ENCODE measurements around the gene TTC23.

Gene TTC23

DNA sequence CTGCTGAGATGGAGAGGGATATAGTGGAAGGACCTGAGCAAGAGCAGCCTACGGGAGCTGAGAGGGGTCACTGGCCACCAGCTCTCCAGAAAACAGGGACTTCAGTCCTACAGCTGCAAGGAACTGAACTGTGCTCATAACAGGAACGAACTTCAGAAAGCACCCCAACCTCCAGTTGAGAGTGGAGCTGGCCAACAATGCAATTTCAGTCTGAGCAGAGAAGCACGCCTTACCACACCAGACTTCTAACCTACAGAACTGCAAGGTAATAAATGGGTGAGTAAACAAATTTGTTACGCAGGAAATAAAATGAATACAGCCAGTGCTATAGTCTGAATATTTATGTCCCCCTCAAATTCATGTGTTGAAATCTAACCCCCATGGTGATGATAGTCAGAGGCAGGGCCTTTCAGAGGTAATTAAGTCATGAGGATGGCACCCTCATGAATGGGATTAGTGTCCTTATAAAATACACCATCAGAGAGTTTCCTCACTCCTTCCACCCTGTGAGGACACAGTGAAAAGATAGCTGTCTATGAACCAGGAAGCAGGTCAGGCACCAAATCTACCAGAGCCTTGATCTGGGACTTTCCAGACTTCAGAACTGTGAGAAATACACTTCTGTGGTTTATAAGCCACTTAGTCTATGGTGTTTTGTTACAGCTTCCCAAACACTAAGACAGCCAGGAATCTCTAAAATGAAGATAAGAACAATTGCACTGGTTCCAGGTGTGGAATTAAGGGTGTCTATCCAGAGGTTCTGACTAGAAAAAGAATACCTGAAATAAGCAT is 85.9 kb downstream of the TTC23 start:
- H3K4me3 ChIP-seq (ENCODE audit: low read length) = no peak overlapping the region
- no peaks in the 10 kb centered on the region for H3K9me3 ChIP-seq (ENCODE audit: insufficient read depth, low read depth, low read length)
- no peak overlapping the region for H3K27ac ChIP-seq (ENCODE audit: low read depth, low read length)
- 89% methylated on average over 2 of the region's 4 CpGs for WGBS
- no peak overlapping the region for H3K9ac ChIP-seq (ENCODE audit: low read depth, low read length)
- no peaks in the 10 kb centered on the region for H3K4me1 ChIP-seq (ENCODE audit: insufficient read depth, low read length)
- H3K36me3 ChIP-seq (ENCODE audit: insufficient read depth, low read length) = no peaks in the 10 kb centered on the region
- H3K27me3 ChIP-seq (ENCODE audit: insufficient read depth, low read length) = no peaks in the 10 kb centered on the region

DNA sequence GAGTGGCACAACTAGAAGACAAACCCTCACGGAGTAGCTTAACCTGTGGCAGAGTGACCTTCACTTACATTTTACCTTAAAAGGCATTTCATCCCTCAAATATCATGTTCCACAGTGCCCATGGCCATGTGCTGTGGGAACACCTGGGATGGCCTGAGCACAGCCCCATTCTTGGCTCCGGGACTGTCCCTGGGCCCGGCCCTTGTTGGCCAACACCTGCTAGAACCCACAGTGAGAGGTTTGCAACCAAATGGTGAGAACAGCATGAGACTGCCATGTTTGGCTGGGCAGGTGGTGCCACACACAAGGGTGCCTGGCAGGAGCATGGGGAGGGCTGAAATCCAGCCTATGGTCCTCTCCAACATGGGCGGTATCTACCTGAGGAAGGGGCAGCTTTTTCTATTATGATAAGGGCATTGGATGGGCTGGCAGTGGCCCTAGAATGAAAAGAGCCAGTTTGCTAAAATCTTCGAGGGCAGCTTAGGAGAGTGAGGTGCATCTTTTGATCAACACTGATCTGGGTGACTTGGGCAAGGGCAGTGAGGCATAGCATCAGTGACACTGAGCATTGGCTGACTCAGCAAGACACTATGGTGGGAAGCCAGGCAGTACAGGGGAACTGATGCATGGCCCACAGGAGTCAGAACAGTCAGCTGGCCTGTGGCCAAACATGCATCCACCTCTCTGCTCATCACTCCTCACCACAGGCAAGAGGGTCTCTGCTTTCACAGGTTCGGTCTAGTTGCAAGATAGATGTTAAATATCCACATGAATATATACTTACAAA is 90.6 kb downstream of the TTC23 start:
- WGBS = 95% methylated on average over 5 of the region's 6 CpGs
- Histone ChIP-seq H3K9me3 (ENCODE audit: insufficient read depth, low read depth, low read length) (no peaks in the 10 kb centered on the region), H3K27me3 (ENCODE audit: insufficient read depth, low read length) (no peaks in the 10 kb centered on the region), H3K27ac (ENCODE audit: low read depth, low read length) (no peak overlapping the region), H3K36me3 (ENCODE audit: insufficient read depth, low read length) (peaks cover 7% of the 10 kb centered on the region; the same call in 1 of the 2 replicates), H3K9ac (ENCODE audit: low read depth, low read length) (no peak overlapping the region), H3K4me3 (ENCODE audit: low read length) (no peak overlapping the region), H3K4me1 (ENCODE audit: insufficient read depth, low read length) (peaks cover 10% of the 10 kb centered on the region)

DNA sequence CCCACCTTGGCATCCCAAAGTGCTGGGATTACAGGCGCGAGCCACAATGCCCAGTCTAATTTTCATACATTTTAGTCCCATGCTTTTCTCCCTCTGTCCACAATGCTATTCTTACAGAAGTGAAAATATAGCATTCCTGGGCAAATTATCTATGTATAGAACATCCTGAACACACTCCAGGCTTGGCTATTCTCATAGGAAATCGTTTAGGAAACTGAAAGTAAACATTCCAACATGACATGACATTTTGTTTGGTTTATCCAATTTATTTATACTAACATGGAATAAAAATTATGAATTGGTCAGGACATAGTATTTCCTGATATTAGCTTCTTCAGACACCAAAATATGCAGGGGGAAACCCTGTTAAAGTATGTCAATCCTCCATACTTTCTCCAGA is 91.9 kb downstream of the TTC23 start:
- Histone ChIP-seq H3K36me3 (ENCODE audit: insufficient read depth, low read length) (peaks cover 7% of the 10 kb centered on the region; the same call in 1 of the 2 replicates), H3K9me3 (ENCODE audit: insufficient read depth, low read depth, low read length) (no peaks in the 10 kb centered on the region), H3K27ac (ENCODE audit: low read depth, low read length) (no peak overlapping the region), H3K4me3 (ENCODE audit: low read length) (no peak overlapping the region), H3K27me3 (ENCODE audit: insufficient read depth, low read length) (no peaks in the 10 kb centered on the region), H3K9ac (ENCODE audit: low read depth, low read length) (no peak overlapping the region), H3K4me1 (ENCODE audit: insufficient read depth, low read length) (peaks cover 16% of the 10 kb centered on the region)
- WGBS = 98% methylated on average over 3 of the region's 3 CpGs

DNA sequence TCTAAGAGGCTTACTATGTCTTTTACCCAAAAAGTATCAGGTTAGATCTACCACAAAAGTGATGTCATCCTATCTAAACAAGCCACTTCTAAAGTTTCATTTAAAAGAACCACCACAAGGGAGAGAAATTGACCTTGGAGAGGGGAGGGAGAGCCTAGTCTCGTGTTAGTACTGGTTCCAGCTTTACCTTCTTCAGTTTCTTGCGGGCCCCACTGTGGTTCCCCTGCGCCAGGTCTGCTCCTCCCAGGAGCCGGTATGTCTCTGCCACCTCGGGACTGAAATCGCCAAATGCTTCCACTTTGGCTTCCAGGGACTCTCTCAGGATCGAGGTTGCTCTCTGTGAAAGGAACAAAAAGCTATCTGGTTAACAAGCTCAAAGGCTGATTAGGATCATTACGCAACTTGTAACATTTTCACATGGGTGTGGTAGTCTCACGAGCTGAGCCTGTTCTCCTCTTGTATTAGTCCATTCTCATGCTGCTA is 93.4 kb downstream of the TTC23 start:
- Histone ChIP-seq H3K9me3 (ENCODE audit: insufficient read depth, low read depth, low read length) (no peaks in the 10 kb centered on the region), H3K27ac (ENCODE audit: low read depth, low read length) (no peak overlapping the region), H3K27me3 (ENCODE audit: insufficient read depth, low read length) (no peaks in the 10 kb centered on the region), H3K36me3 (ENCODE audit: insufficient read depth, low read length) (peaks cover 7% of the 10 kb centered on the region; the same call in 1 of the 2 replicates), H3K4me3 (ENCODE audit: low read length) (no peak overlapping the region), H3K9ac (ENCODE audit: low read depth, low read length) (no peak overlapping the region), H3K4me1 (ENCODE audit: insufficient read depth, low read length) (peaks cover 16% of the 10 kb centered on the region)
- WGBS = 88% methylated on average over 9 of the region's 9 CpGs

DNA sequence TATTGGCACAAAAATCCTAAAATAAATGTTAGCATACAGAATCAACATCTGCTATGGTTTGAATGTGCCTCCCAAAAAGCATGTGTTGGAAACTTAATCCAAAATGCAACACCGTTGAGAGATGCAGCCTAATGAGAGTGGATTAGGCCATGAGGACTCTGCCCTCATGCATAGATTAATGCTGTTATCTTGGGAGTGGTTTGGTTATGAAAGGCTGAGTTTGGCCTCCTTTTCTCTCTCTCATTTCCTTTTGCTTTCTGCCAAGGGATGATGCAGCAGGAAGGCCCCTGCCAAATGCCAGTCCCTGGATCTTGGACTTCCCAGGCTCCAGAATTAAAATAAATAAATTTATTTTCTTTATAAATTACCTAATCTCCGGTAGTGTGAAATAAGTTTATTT is 95.1 kb downstream of the TTC23 start:
- no peak overlapping the region for H3K4me3 ChIP-seq (ENCODE audit: low read length)
- WGBS = 38% methylated on average over 1 of the region's 2 CpGs

DNA sequence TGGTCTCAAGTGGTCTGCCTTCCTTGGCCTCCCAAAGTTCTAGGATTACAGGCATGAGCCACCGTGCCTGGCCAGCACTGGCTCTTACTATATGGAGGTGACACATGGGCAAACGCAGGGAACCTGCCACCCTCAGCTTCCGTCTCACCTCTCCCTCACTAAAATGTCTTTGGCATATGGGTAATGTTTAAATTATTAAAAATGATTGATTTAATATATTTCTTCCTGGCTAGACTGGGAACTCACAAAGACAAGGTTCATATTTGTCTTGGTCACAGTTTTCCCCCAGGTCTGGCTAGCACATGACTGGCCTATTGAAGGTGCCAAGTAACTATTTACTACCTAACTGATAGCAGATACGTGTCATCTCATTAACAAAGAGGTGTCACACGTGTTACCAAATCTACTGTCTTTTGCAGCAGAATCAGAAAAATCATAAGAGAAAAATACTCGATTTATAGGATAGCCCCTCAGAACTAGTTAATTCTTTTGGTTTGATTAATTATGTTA is 96.3 kb downstream of the TTC23 start:
- H3K27me3 ChIP-seq (ENCODE audit: insufficient read depth, low read length) = no peaks in the 10 kb centered on the region
- H3K36me3 ChIP-seq (ENCODE audit: insufficient read depth, low read length) = peaks cover 7% of the 10 kb centered on the region; the same call in 1 of the 2 replicates
- H3K9ac ChIP-seq (ENCODE audit: low read depth, low read length) = no peak overlapping the region
- H3K4me1 ChIP-seq (ENCODE audit: insufficient read depth, low read length) = peaks cover 16% of the 10 kb centered on the region
- 77% methylated on average over 5 of the region's 6 CpGs for WGBS
- no peak overlapping the region for H3K27ac ChIP-seq (ENCODE audit: low read depth, low read length)
- no peak overlapping the region for H3K4me3 ChIP-seq (ENCODE audit: low read length)
- H3K9me3 ChIP-seq (ENCODE audit: insufficient read depth, low read depth, low read length) = no peaks in the 10 kb centered on the region

More for the DNA sequence above, 95.1 kb downstream of the TTC23 start:
- H3K9ac ChIP-seq (ENCODE audit: low read depth, low read length) = no peak overlapping the region
- H3K36me3 ChIP-seq (ENCODE audit: insufficient read depth, low read length) = peaks cover 7% of the 10 kb centered on the region; the same call in 1 of the 2 replicates
- H3K27ac ChIP-seq (ENCODE audit: low read depth, low read length) = no peak overlapping the region; the same call in 1 of the 2 replicates
- peaks cover 16% of the 10 kb centered on the region for H3K4me1 ChIP-seq (ENCODE audit: insufficient read depth, low read length)
- no peaks in the 10 kb centered on the region for H3K27me3 ChIP-seq (ENCODE audit: insufficient read depth, low read length)
- H3K9me3 ChIP-seq (ENCODE audit: insufficient read depth, low read depth, low read length) = no peaks in the 10 kb centered on the region

DNA sequence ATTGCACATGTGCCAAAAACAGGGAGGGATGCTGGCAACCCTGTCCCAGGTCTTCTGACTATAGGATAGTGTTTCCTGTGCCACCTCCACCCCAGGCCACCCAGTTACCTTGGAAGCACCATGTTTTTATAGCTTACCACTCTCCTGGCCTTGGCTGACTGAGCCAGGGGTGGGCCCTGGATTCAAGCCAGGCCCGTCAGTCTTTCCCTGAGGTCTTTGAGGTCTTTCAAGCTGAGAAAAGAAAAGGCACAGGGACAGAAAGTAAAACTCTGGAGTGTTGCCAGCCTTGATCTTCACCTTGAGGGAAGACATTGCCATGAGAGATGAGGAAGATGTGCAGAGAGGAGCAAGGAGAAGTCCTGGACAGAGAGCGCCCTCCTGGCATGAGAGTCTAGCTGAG is 98.2 kb downstream of the TTC23 start:
- 96% methylated on average over 2 of the region's 2 CpGs for WGBS

DNA sequence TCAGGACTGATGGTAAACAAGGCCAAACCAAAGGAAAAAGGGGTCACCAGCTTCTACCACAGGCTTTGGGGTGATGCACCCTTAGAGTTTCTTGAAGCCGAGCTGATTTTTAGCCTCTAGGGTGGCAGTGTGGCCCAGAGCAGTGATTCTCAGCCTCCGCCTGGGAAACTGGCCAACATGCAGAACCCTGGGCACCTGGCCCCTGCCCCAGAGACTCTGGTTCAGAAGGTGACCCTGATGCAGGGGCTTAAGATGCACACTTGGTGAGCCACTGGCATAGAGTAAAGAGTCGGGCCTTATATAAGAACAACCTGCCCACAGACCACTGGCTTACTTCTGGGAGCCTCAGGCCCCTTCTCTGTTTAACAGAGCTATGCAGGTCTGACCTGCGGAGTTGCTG is 100.0 kb downstream of the TTC23 start:
- H3K36me3 ChIP-seq (ENCODE audit: insufficient read depth, low read length) = no peaks in the 10 kb centered on the region
- no peaks in the 10 kb centered on the region for H3K27me3 ChIP-seq (ENCODE audit: insufficient read depth, low read length)
- H3K9me3 ChIP-seq (ENCODE audit: insufficient read depth, low read depth, low read length) = no peaks in the 10 kb centered on the region
- 95% methylated on average over 4 of the region's 4 CpGs for WGBS
- H3K9ac ChIP-seq (ENCODE audit: low read depth, low read length) = no peak overlapping the region
- H3K27ac ChIP-seq (ENCODE audit: low read depth, low read length) = no peak overlapping the region
- H3K4me3 ChIP-seq (ENCODE audit: low read length) = no peak overlapping the region
- H3K4me1 ChIP-seq (ENCODE audit: insufficient read depth, low read length) = peaks cover 12% of the 10 kb centered on the region

More for the DNA sequence above, 98.2 kb downstream of the TTC23 start:
- Histone ChIP-seq H3K9me3 (ENCODE audit: insufficient read depth, low read depth, low read length) (no peaks in the 10 kb centered on the region), H3K36me3 (ENCODE audit: insufficient read depth, low read length) (peaks cover 7% of the 10 kb centered on the region; the same call in 1 of the 2 replicates), H3K27me3 (ENCODE audit: insufficient read depth, low read length) (no peaks in the 10 kb centered on the region), H3K27ac (ENCODE audit: low read depth, low read length) (no peak overlapping the region), H3K4me3 (ENCODE audit: low read length) (no peak overlapping the region), H3K4me1 (ENCODE audit: insufficient read depth, low read length) (peaks cover 16% of the 10 kb centered on the region), H3K9ac (ENCODE audit: low read depth, low read length) (no peak overlapping the region)

DNA sequence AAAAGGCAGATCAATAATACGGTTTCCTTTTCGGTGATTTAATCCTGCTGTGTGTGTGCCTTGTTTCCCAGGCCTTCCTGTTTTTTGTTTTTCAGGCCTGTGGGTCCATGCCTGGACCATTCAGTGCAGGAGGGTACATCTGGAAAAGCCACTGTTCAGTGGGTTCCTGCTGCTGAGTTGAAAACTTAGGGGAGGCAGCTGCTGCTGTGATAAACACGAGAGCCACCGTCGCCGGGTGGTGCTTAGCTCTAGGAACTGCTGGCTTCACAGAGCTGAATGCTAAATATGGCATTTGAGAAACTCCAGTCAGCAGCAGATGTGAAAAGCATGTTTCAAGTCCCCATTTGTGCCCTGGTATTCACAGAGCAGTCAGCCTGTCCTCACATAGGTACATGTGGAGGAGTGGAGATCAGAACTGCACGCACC is 100.5 kb downstream of the TTC23 start:
- H3K27ac ChIP-seq (ENCODE audit: low read depth, low read length) = no peak overlapping the region
- no peaks in the 10 kb centered on the region for H3K36me3 ChIP-seq (ENCODE audit: insufficient read depth, low read length)
- H3K27me3 ChIP-seq (ENCODE audit: insufficient read depth, low read length) = no peaks in the 10 kb centered on the region
- no peak overlapping the region for H3K4me3 ChIP-seq (ENCODE audit: low read length)
- H3K9ac ChIP-seq (ENCODE audit: low read depth, low read length) = no peak overlapping the region
- peaks cover 8% of the 10 kb centered on the region for H3K4me1 ChIP-seq (ENCODE audit: insufficient read depth, low read length)
- no peaks in the 10 kb centered on the region for H3K9me3 ChIP-seq (ENCODE audit: insufficient read depth, low read depth, low read length)
- 89% methylated on average over 7 of the region's 7 CpGs for WGBS

DNA sequence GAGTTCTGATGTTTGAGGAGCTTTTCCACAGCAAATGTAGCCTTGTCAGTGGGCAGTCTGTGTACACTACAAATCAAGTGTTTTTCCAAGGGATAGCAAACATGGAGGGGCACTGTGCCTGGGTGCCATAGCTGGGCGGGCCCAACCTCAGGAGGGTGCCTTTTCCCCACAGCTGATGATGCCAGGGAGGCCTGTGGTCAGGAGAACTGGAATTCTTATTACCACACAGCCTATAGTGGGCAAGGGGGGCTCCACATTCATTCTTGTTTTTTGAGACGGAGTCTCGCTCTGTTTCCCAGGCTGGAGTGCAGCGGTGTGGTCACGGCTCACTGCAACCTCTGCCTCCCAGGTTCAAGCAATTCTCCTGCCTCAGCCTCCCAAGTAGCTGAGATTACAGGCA is 102.7 kb downstream of the TTC23 start:
- no peak overlapping the region for H3K9ac ChIP-seq (ENCODE audit: low read depth, low read length)
- no peaks in the 10 kb centered on the region for H3K27me3 ChIP-seq (ENCODE audit: insufficient read depth, low read length)
- peaks cover 24% of the 10 kb centered on the region for H3K4me1 ChIP-seq (ENCODE audit: insufficient read depth, low read length)
- H3K36me3 ChIP-seq (ENCODE audit: insufficient read depth, low read length) = no peaks in the 10 kb centered on the region
- H3K27ac ChIP-seq (ENCODE audit: low read depth, low read length) = no peak overlapping the region
- H3K4me3 ChIP-seq (ENCODE audit: low read length) = no peak overlapping the region
- 88% methylated on average over 5 of the region's 5 CpGs for WGBS
- H3K9me3 ChIP-seq (ENCODE audit: insufficient read depth, low read depth, low read length) = no peaks in the 10 kb centered on the region

DNA sequence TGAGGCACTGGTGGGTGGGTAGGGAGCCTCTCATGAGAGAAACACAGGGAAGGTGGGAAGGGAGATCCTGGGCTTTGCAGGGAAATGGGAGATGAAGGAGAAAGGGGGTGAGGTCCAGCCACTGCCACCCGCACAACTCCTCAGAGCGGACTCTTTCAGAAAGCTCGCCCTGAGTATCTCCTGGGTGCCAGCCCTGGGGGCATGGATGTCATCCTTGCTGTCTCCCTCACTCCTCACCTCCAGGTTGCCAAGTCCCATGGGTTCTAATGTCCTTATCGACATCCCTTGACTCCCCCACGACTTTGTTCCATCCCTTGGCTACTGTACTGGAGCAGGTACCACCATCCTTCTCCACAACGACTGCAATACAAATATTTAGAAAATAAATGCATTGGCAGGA is 103.6 kb downstream of the TTC23 start:
- Histone ChIP-seq H3K9ac (ENCODE audit: low read depth, low read length) (no peak overlapping the region), H3K27ac (ENCODE audit: low read depth, low read length) (no peak overlapping the region), H3K4me1 (ENCODE audit: insufficient read depth, low read length) (peaks cover 28% of the 10 kb centered on the region), H3K4me3 (ENCODE audit: low read length) (no peak overlapping the region), H3K36me3 (ENCODE audit: insufficient read depth, low read length) (no peaks in the 10 kb centered on the region), H3K27me3 (ENCODE audit: insufficient read depth, low read length) (no peaks in the 10 kb centered on the region), H3K9me3 (ENCODE audit: insufficient read depth, low read depth, low read length) (no peaks in the 10 kb centered on the region)
- 90% methylated on average over 5 of the region's 6 CpGs for WGBS

All from HUES64 (cell line).